Occipital lobe (tissue), 3 donors: ENCODE measurements around the gene CDCA8. TPM values are rescaled to one million over a fixed set of nuclear protein-coding genes. Genes with fewer than 3 reads are reported as not detected.
A peak's percentile ranks its signal among the peaks of the same experiment; 100 is the strongest.
"Not testable (repeated sequence)": the region's sequence is repeated elsewhere in the genome, so short reads cannot be mapped to it uniquely, and the experiment has no call there.

Experiments
- DNase-seq: peaks from one replicate; lab custom pipeline; 2025; lab: John Stamatoyannopoulos, UW
- small RNA-seq: library from RNA; depleted of rRNA; stranded (forward); fragments of <200 nt; gene quantifications from one replicate; pipeline ENCODE3, GENCODE V24; 2014
- total RNA-seq: library from RNA; depleted of rRNA; stranded (reverse); fragments of >200 nt; gene quantifications from one replicate; pipeline ENCODE4 v1.2.3, GENCODE V29; 2014

CDCA8 gene
- total RNA-seq, 1 donor from 2014 or later, result 0.31 TPM

DNA sequence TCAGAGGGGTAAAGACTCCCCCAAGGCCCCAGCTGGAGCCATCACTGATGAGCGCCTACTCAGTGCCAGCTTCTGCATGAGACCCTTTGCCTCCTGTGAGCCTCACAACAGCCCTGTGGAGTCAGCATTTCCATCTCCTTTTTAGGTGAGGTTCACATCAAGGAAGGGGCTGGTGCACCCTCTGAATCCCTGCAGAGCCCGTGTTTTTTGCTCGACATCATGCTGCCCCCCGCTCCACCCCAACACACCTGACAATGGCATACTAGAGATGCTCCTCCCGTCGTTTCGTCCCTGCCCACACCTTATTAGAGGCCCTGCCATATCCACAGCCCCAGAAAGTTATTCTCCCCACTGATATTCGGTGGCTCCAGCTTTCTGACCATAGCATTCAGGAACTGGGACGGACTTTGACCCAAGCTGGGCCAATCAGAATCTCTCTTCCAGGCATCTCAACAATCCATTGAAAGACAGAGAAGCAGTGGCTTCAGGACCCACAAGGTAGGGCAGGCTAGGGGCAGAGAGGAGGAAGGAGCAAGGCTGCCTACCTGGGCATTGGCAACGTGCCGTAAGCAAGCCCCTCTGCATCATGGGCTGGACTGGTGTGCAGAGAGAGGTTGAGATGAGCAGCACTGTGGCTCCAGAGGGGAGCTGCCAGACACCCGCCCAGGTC, 39.9 kb downstream of the CDCA8 start:
- DNase-seq, result no peak

DNA sequence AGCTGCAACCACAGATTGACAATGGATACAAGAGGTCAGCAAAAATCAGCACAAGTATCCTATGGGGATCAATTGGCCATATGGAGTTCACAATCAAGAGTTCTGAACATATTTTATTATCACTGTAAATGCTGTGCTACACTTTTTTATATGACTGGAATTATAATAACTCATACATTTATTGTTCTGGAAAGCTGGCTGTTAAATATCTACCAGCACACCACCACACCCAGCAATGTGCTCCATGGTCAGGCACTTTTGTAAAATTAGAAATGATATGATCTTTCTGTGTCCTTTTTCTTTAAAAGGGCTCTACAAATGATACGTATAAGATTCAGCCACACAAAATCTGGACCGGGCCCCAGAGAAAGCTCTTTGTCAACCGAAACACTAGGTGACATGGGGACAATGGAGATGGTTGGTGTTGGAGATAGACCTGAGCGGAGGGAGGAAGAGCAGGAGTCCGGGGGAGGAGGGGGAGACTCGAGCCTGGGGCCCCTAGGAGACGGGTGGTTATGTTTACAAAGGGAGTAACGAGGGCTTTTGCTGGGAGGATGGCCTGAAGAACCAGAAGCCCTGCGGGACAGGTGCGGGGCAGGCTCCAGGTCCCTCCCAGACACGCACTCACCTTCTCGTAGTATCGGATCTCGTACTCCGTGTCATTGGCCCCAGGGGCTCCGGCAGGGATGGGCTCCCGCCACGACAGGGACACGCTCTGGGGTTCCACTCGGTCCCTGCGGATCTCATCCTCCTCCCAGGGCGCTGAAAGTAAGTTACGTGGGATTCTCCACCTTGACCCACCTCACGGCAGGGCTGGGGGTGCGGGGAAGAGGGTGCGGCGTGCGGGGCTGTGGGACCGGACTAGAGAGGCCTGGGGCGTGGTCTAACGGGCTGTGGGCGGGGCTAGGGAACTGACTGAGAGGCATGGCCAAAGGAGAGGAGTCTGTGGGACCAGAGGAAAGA, 42.6 kb downstream of the CDCA8 start:
- no peak for DNase-seq

- DNase-seq, result not testable (repeated sequence)
Observed at GRCh38 chr1:37737975-37738374, 45.7 kb downstream of the CDCA8 start.

DNA sequence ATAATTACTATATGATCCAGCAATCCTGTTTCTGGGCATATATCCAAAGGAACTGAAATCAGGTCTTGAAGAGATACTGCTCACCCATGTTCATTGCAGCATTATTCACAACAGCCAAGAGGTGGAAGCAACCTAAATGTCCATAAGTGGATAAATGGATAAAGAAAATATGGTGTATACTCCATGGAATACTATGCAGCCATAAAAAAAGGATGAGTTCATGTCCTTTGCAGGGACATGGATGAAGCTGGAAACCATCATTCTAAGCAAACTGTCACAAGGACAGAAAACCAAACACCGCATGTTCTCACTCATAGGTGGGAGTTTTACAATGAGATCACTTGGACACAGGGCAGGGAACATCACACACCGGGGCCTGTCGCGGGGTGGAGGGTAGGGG, 46.3 kb downstream of the CDCA8 start:
- not testable (repeated sequence) for DNase-seq

- no peak for DNase-seq
Observed at GRCh38 chr1:37739222-37739621, 46.9 kb downstream of the CDCA8 start.

DNA sequence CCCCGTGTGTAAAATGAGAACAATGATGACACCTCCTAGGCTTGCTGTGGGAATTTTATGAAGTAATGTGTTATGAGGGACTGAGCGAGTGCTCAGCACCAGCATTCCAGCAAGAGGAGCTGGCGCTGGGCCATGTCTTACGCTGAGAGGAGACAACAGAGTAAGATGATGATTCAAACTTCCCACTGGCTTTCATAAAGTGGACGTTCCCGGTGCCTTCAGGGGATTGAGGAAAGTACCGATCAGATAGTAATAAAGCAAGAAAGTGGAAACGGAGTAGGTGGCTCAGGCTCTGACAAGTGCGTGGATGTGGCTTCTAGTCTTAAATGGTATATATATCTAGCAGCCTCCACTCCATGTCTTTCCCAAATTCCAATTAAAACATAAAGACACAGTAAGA, 48.8 kb downstream of the CDCA8 start:
- peak; percentile 23 for DNase-seq

GRCh38 chr1:37741662-37742061, 49.3 kb downstream of the CDCA8 start:
- DNase-seq, result no peak

DNA sequence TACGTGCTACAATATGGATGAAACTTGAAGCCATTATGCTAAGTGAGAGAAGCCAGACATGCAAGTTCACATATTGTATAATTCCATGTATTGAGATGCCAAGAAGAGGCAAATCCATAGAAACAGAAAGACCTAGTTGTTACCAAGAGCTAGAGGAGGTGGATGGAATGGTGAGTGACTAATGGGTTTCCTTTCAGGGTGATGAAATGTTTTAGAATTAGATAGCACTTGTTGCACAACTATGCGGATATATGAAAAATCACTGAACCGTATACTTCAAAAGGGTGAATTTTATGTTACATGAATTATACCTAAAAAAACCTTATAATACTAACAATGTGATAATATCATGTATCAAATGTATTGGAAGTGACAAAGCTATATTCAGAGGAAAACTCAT, 54.5 kb downstream of the CDCA8 start:
- DNase-seq, result no peak

DNA sequence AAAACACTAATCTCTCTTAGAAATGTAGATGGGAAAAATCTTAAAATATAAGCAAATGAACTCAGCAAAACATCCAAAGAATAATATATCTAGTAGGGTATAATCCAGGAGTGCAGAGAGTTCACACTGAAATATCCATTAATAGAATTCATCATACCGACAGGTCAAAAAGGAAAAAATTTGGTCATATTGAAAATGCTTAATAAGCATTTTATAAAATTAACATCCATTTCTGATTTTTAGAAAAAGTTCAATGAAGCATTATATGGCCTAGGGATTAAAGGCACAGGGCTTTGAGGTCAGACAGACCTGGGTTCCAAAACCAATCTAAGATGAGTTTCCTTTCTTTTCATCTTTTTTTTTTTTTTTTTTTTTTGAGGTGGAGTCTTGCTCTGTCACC, 56.2 kb downstream of the CDCA8 start:
- DNase-seq, result no peak

DNA sequence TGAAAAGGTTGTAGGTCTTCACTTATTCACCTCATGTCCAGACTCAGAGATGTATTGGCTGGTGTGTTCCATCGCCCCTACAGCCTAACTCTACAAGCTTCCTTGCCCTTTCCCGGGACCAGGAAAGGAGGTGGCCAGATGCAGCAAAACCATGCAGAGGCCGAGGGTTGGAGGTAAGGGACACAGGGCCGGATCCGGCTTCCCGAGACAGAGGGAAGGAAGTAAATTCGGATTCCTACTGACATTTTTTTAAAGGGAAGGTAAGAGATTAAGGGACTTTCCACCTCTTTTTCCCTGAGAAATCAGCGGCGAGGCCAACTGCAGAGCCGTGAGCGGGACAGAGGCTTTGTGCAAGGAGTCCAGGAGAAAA, 59.9 kb downstream of the CDCA8 start:
- DNase-seq, result no peak

GRCh38 chr1:37752583-37753471, 60.5 kb downstream of the CDCA8 start:
- DNase-seq, result no peak

GRCh38 chr1:37753473-37754321, 61.4 kb downstream of the CDCA8 start:
- DNase-seq, result no peak

DNA sequence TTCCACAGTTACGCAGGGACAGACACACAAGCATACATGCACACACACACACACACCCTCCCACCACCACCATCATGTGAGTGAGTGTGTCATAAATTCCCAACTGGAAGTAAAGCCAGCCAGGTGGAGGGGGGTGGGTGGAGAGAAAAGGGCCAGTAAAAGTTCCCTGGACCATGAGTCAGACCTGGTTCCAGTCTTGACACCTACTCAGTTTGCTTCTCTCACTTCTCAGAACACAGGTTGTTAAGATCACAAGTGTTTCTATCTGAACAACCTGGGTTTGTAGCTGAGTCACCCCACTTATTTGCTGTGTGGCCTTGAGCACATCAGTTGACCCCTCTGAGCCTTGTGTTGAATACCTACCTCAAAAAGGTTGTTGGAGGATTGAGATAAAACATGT, 63.0 kb downstream of the CDCA8 start:
- peak; percentile 49 for DNase-seq

GRCh38 chr1:37755951-37756560, 63.7 kb downstream of the CDCA8 start:
- DNase-seq, result no peak

Small RNA genes lying within 50 kb of the gene (small RNA-seq; reads per million reads assigned to genes)
- not detected for gene RF00019

Other genes starting within 250 kb of the CDCA8 start
- 0.47 TPM for gene ZC3H12A, start 217.9 kb upstream of the CDCA8 start, total RNA-seq
- gene MEAF6, start 177.8 kb upstream of the CDCA8 start, total RNA-seq, result 106 TPM
- 25.0 TPM for gene SNIP1, start 138.2 kb upstream of the CDCA8 start, total RNA-seq
- gene DNALI1, start 135.6 kb upstream of the CDCA8 start, total RNA-seq, result 3.1 TPM
- 45.7 TPM for gene GNL2, start 96.6 kb upstream of the CDCA8 start, total RNA-seq
- gene RSPO1, start 57.6 kb upstream of the CDCA8 start, total RNA-seq, result not detected
- gene EPHA10, start 72.6 kb downstream of the CDCA8 start, total RNA-seq, result 10.1 TPM
- 30.7 TPM for gene MANEAL, start 101.3 kb downstream of the CDCA8 start, total RNA-seq
- 10.3 TPM for gene C1orf122, start 115.3 kb downstream of the CDCA8 start, total RNA-seq
- gene YRDC, start 115.7 kb downstream of the CDCA8 start, total RNA-seq, result 14.3 TPM
- gene MTF1, start 167.1 kb downstream of the CDCA8 start, total RNA-seq, result 3.1 TPM